ENCODE data around the gene ADAM15.

ADAM15 gene

DNA sequence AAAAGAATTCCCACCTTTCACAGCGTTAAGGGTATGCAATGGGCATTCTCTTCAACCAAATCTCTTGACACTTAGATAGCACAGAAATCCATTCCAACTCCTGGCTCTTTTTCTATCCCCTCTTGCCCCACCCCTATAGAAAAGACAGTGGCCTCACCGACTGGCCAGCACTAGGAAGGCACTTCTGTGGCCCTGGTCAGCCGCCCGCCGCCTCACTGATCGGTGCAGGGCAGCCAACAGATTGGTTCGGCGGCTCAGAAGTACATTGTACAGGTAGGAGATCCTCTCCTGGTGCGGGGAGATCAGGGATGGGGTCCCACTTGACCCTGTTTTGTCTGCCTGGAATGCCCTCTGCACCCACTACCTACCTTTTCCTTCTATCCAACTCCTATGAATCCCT lies 26.8 kb upstream of the ADAM15 start:
- TF ChIP-seq, protein P1, sequence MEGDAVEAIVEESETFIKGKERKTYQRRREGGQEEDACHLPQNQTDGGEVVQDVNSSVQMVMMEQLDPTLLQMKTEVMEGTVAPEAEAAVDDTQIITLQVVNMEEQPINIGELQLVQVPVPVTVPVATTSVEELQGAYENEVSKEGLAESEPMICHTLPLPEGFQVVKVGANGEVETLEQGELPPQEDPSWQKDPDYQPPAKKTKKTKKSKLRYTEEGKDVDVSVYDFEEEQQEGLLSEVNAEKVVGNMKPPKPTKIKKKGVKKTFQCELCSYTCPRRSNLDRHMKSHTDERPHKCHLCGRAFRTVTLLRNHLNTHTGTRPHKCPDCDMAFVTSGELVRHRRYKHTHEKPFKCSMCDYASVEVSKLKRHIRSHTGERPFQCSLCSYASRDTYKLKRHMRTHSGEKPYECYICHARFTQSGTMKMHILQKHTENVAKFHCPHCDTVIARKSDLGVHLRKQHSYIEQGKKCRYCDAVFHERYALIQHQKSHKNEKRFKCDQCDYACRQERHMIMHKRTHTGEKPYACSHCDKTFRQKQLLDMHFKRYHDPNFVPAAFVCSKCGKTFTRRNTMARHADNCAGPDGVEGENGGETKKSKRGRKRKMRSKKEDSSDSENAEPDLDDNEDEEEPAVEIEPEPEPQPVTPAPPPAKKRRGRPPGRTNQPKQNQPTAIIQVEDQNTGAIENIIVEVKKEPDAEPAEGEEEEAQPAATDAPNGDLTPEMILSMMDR (IDR thresholded peaks at IDR 0.05; ENCODE audit: low read depth, low read length), result no peak
- TF ChIP-seq, protein P2, sequence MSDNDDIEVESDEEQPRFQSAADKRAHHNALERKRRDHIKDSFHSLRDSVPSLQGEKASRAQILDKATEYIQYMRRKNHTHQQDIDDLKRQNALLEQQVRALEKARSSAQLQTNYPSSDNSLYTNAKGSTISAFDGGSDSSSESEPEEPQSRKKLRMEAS (IDR thresholded peaks at IDR 0.05; ENCODE audit: low read depth, low read length), result no peak
- TF ChIP-seq MYC (IDR thresholded peaks at IDR 0.05; ENCODE audit: low read depth, low read length), result no peak
- no peak for TF ChIP-seq POLR2A (IDR thresholded peaks at IDR 0.05; ENCODE audit: extremely low read depth, insufficient read length)
- H3K4me3 ChIP-seq (ENCODE audit: low read depth, low read length), result no peak overlapping the region
- no peak for DNase-seq (ENCODE audit: low read depth)

DNA sequence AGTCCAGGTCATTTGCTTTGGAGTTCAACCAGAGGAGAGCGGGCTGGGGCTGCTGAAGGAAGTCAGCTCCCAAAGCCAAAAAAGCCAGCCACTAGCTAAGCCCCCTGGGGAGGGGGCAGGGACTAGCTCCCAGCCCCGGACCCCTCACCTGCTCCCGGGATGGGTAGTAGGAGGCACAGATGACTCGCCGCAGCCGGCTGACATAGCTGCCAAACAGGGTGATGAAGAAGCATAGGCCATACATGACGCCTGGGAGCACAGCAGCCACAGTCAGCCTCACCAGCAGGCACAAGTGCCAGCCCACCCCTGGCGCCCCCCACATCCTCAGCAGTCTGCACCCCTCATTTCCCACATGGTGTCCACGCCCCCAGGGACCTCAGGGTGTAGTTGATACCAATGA lies 25.0 kb upstream of the ADAM15 start:
- no peak for DNase-seq (ENCODE audit: low read depth)
- no peak overlapping the region for H3K4me3 ChIP-seq (ENCODE audit: low read depth, low read length)
- TF ChIP-seq, protein P1 (IDR thresholded peaks at IDR 0.05; ENCODE audit: low read depth, low read length), result no peak
- TF ChIP-seq POLR2A (IDR thresholded peaks at IDR 0.05; ENCODE audit: extremely low read depth, insufficient read length), result no peak
- no peak for TF ChIP-seq MYC (IDR thresholded peaks at IDR 0.05; ENCODE audit: low read depth, low read length)
- TF ChIP-seq, protein P2 (IDR thresholded peaks at IDR 0.05; ENCODE audit: low read depth, low read length), result no peak

DNA sequence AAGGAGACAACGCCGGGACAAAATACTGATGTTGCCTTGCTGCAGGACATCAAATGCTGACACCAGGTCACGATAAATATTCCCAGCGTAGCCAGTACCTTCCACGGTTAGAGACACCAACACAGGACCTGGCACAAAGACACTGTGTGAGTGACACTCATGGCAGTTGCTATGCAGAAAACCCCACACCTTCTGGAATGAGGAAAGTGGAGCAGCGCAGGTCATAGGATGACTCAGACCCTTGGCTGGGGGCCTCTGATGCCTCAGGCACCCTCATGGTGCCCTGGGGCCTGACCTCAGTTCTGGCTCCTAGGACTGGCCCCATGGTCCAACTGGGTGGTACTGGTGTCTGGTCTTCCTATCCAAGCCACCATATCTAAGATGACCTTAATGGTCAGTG lies 24.5 kb upstream of the ADAM15 start:
- DNase-seq (ENCODE audit: low read depth), result no peak
- TF ChIP-seq, protein P2 (IDR thresholded peaks at IDR 0.05; ENCODE audit: low read depth, low read length), result no peak
- TF ChIP-seq, protein P1 (IDR thresholded peaks at IDR 0.05; ENCODE audit: low read depth, low read length), result no peak
- TF ChIP-seq MYC (IDR thresholded peaks at IDR 0.05; ENCODE audit: low read depth, low read length) (no peak), POLR2A (IDR thresholded peaks at IDR 0.05; ENCODE audit: extremely low read depth, insufficient read length) (no peak)
- no peak overlapping the region for H3K4me3 ChIP-seq (ENCODE audit: low read depth, low read length)

DNA sequence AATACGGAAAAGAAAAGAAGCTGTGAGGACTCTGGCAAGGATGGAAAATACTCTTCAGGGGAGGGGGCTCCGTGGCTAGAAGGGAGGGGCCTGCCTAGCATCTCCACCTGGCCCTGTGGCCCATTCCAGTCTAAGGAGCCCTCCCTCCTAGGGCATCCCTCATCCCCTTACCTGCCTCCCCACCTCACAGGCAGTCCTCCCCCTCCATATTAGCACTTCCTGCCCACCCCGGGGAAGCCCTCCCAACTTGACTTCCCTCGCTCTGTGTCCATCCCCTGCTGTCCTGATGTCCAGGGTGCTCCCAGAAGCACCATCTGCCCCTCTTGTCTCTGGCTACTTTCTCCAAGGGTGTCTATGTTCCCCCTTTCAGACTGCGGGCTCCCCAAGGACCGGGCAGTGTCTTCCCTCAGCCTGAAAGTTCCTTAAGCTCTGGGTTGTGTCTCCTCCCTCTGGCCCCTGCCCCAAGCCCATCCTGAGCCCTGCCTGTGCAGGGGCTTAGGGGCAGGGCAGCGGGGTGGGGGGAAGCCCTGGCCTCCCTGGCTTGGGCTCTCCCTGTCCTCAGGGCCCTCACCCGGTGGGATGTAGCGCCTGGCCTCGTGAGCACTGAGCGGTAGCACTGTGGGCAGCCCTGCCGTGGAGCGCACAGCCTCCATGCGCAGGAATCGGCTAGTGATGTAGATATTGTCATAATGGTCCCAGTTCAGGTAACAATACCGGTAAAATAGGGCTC lies 21.4 kb upstream of the ADAM15 start:
- no peak for TF ChIP-seq MYC (IDR thresholded peaks at IDR 0.05; ENCODE audit: low read depth, low read length)
- TF ChIP-seq, protein P2 (IDR thresholded peaks at IDR 0.05; ENCODE audit: low read depth, low read length), result no peak
- TF ChIP-seq, protein P1 (IDR thresholded peaks at IDR 0.05; ENCODE audit: low read depth, low read length), result no peak
- no peak for TF ChIP-seq POLR2A (IDR thresholded peaks at IDR 0.05; ENCODE audit: extremely low read depth, insufficient read length)
- no peak for DNase-seq (ENCODE audit: low read depth)
- H3K4me3 ChIP-seq (ENCODE audit: low read depth, low read length), result no peak overlapping the region

DNA sequence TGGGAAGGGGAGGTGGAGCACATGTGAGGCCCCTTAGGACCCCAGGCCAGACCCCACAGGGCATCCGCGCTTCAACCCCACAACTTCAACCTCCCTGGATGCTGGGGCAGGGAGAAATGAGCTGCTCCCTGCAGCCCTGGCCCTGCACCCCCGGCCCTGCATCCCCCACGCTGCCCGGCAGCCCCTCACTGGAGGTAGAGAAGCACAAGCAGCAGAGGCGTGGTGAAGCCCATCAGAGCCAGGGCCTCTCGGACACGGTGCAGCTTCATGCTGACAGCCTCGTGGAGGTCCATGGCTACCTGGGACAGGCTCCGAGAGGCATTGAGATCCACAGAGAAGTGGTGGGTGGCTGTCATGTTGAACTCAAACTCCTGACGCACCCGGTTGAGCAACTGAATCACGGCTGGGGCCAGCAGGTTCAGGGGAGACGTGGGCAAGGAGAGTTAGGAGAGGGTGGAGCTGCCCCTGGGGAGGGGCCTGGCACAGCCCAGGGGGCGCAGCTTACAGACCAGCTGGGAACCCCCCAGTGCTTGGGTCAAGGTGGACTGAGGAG lies 20.8 kb upstream of the ADAM15 start:
- no peak for DNase-seq (ENCODE audit: low read depth)
- no peak for TF ChIP-seq POLR2A (IDR thresholded peaks at IDR 0.05; ENCODE audit: extremely low read depth, insufficient read length)
- TF ChIP-seq, protein P1 (IDR thresholded peaks at IDR 0.05; ENCODE audit: low read depth, low read length), result no peak
- TF ChIP-seq, protein P2 (IDR thresholded peaks at IDR 0.05; ENCODE audit: low read depth, low read length), result no peak
- no peak for TF ChIP-seq MYC (IDR thresholded peaks at IDR 0.05; ENCODE audit: low read depth, low read length)
- no peak overlapping the region for H3K4me3 ChIP-seq (ENCODE audit: low read depth, low read length)
